Measurements from ENCODE around the gene TIMM21.

DNA sequence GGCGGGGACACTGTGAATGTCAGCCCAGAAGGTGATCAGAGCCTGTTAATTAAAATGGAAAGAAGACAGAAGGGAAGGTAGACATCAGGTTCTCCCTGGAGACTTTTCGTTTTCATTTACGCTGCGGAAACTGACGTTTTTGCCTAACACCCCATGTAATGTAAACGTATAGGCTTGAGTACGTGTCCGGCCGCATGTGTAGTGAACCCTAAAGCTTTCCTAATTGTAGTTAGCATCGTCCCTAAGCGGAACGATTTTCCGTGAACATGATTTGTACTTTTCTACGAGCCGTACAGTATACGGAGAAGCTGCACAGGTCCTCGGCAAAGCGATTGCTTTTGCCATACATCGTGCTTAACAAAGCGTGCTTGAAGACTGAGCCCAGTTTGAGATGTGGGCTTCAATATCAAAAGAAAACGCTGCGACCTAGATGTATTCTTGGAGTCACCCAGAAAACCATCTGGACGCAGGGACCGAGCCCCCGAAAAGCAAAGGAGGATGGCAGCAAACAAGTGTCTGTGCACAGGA lies 284 bp downstream of the TIMM21 start:
- TF ChIP-seq, protein P1, sequence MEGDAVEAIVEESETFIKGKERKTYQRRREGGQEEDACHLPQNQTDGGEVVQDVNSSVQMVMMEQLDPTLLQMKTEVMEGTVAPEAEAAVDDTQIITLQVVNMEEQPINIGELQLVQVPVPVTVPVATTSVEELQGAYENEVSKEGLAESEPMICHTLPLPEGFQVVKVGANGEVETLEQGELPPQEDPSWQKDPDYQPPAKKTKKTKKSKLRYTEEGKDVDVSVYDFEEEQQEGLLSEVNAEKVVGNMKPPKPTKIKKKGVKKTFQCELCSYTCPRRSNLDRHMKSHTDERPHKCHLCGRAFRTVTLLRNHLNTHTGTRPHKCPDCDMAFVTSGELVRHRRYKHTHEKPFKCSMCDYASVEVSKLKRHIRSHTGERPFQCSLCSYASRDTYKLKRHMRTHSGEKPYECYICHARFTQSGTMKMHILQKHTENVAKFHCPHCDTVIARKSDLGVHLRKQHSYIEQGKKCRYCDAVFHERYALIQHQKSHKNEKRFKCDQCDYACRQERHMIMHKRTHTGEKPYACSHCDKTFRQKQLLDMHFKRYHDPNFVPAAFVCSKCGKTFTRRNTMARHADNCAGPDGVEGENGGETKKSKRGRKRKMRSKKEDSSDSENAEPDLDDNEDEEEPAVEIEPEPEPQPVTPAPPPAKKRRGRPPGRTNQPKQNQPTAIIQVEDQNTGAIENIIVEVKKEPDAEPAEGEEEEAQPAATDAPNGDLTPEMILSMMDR (IDR thresholded peaks at IDR 0.05), result no peak
- TF ChIP-seq POLR2A (IDR thresholded peaks at IDR 0.05), result no peak

Data from lower leg skin (tissue), 3 donors.